ENCODE data around the gene TM9SF2. TPM values are rescaled to one million over a fixed set of nuclear protein-coding genes. Genes with fewer than 3 reads are reported as not detected.
A peak's percentile ranks its signal among the peaks of the same experiment; 100 is the strongest.

The TM9SF2 gene
- total and polyA plus RNA-seq, 2 donors from 2014 or later: 88.3 to 144 TPM

DNA sequence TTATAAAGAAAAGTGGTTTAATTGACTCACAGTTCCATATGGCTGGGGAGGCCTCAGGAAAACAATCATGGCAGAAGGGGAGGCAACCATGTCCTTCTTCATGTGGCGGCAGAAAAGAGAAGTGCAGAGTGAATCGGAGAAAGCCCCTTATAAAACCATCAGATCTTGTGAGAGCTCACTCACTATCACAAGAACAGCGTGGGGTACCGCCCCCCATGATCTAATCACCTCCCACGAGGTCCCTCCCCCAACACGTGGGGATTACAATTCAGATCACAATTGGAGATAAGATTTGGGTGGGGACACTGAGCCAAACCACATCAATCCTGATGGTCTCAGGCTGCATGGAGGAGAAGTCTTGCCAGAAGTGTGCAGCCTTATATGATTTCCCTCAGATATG lies 26.0 kb downstream of the TM9SF2 start:
- H3K36me3 ChIP-seq (ENCODE audit: control insufficient read depth in 2 of 3, insufficient read depth in 3 of 3, low read length in 3 of 3): peaks cover 0 to 31% (median 14%) of the 10 kb centered on the region in 3 donors
- no peaks in the 10 kb centered on the region for H3K27me3 ChIP-seq (ENCODE audit: control insufficient read depth, insufficient read depth, low read length)
- no peak overlapping the region for H3K9ac ChIP-seq (ENCODE audit: low read length in 3 of 3)
- H3K9me3 ChIP-seq (ENCODE audit: control insufficient read depth in 2 of 3, insufficient read depth in 1 of 3, low read length in 3 of 3): no peaks in the 10 kb centered on the region
- no peak overlapping the region for H3K4me3 ChIP-seq (ENCODE audit: low read length in 3 of 3)
- no peaks in the 10 kb centered on the region for H3K4me1 ChIP-seq (ENCODE audit: control insufficient read depth in 2 of 3, insufficient read depth in 2 of 3, low read depth in 1 of 3, low read length in 3 of 3)
- H3K27ac ChIP-seq (ENCODE audit: low read depth in 2 of 2, low read length in 2 of 2): no peak overlapping the region
- DNase-seq (no peak), FAIRE-seq (no peak)
- TF ChIP-seq, protein P1, sequence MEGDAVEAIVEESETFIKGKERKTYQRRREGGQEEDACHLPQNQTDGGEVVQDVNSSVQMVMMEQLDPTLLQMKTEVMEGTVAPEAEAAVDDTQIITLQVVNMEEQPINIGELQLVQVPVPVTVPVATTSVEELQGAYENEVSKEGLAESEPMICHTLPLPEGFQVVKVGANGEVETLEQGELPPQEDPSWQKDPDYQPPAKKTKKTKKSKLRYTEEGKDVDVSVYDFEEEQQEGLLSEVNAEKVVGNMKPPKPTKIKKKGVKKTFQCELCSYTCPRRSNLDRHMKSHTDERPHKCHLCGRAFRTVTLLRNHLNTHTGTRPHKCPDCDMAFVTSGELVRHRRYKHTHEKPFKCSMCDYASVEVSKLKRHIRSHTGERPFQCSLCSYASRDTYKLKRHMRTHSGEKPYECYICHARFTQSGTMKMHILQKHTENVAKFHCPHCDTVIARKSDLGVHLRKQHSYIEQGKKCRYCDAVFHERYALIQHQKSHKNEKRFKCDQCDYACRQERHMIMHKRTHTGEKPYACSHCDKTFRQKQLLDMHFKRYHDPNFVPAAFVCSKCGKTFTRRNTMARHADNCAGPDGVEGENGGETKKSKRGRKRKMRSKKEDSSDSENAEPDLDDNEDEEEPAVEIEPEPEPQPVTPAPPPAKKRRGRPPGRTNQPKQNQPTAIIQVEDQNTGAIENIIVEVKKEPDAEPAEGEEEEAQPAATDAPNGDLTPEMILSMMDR (IDR thresholded peaks at IDR 0.05; ENCODE audit: borderline replicate concordance, extremely low read depth, insufficient read depth): no peak
- intact Hi-C loops (cut with DNase I): no loop called here

- no peaks in the 10 kb centered on the region for H3K27me3 ChIP-seq (ENCODE audit: control insufficient read depth, insufficient read depth, low read length)
- DNase-seq: peak in 3 of 5 donors; percentile 30 to 61 (median 47)
These were observed 27.3 kb downstream of the TM9SF2 start for GRCh38 chr13:99528547-99528946.

GRCh38 chr13:99536023-99536422 lies 34.8 kb downstream of the TM9SF2 start:
- Histone ChIP-seq H3K36me3 (ENCODE audit: control insufficient read depth in 2 of 3, insufficient read depth in 3 of 3, low read length in 3 of 3) (peaks cover 3 to 12% (median 6%) of the 10 kb centered on the region in 3 donors), H3K27ac (ENCODE audit: low read depth in 2 of 2, low read length in 2 of 2) (no peak overlapping the region), H3K4me1 (ENCODE audit: control insufficient read depth in 2 of 3, insufficient read depth in 2 of 3, low read depth in 1 of 3, low read length in 3 of 3) (no peaks in the 10 kb centered on the region), H3K4me3 (ENCODE audit: low read length in 3 of 3) (no peak overlapping the region), H3K9me3 (ENCODE audit: control insufficient read depth in 2 of 3, insufficient read depth in 1 of 3, low read length in 3 of 3) (no peaks in the 10 kb centered on the region), H3K9ac (ENCODE audit: low read length in 3 of 3) (no peak overlapping the region), H3K27me3 (ENCODE audit: control insufficient read depth, insufficient read depth, low read length) (no peaks in the 10 kb centered on the region)
- no peak for DNase-seq
- TF ChIP-seq, protein P1 (IDR thresholded peaks at IDR 0.05; ENCODE audit: borderline replicate concordance, extremely low read depth, insufficient read depth): no peak
- intact Hi-C loops (cut with DNase I): no loop called here
- no peak for FAIRE-seq

More at GRCh38 chr13:99528547-99528946, 27.3 kb downstream of the TM9SF2 start:
- no peak overlapping the region for H3K4me3 ChIP-seq (ENCODE audit: low read length in 3 of 3)
- intact Hi-C loops (cut with DNase I): no loop called here
- no peak overlapping the region for H3K9ac ChIP-seq (ENCODE audit: low read length in 3 of 3)
- TF ChIP-seq, protein P1 (IDR thresholded peaks at IDR 0.05; ENCODE audit: borderline replicate concordance, extremely low read depth, insufficient read depth): peak; percentile 32
- no peak for FAIRE-seq
- H3K4me1 ChIP-seq (ENCODE audit: control insufficient read depth in 2 of 3, insufficient read depth in 2 of 3, low read depth in 1 of 3, low read length in 3 of 3): no peaks in the 10 kb centered on the region
- H3K27ac ChIP-seq (ENCODE audit: low read depth in 2 of 2, low read length in 2 of 2): no peak overlapping the region
- H3K9me3 ChIP-seq (ENCODE audit: control insufficient read depth in 2 of 3, insufficient read depth in 1 of 3, low read length in 3 of 3): no peaks in the 10 kb centered on the region
- peaks cover 0 to 21% (median 9%) of the 10 kb centered on the region in 3 donors for H3K36me3 ChIP-seq (ENCODE audit: control insufficient read depth in 2 of 3, insufficient read depth in 3 of 3, low read length in 3 of 3)

DNA sequence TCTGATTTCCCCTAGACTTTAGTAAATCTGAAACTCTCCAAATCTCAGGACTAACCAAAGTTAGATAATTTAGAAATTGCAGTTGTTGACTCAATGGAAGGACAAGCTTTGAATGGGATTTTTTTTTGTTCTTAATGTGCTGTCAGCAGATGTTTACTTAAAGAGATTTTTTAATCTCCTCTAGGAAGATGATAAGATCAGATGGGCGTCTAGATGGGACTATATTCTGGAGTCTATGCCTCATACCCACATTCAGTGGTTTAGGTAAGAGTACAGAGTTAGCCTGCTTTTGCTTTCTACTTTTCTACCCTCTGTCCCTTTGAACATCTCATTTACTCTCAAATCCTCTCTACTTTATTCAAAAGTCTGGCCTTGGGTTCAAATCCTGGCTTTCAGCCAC lies 39.3 kb downstream of the TM9SF2 start:
- H3K27ac ChIP-seq (ENCODE audit: low read depth in 2 of 2, low read length in 2 of 2): no peak overlapping the region
- H3K27me3 ChIP-seq (ENCODE audit: control insufficient read depth, insufficient read depth, low read length): no peaks in the 10 kb centered on the region
- H3K9me3 ChIP-seq (ENCODE audit: control insufficient read depth in 2 of 3, insufficient read depth in 1 of 3, low read length in 3 of 3): no peaks in the 10 kb centered on the region
- TF ChIP-seq, protein P1 (IDR thresholded peaks at IDR 0.05; ENCODE audit: borderline replicate concordance, extremely low read depth, insufficient read depth): no peak
- DNase-seq (no peak), FAIRE-seq (no peak)
- no peaks in the 10 kb centered on the region for H3K4me1 ChIP-seq (ENCODE audit: control insufficient read depth in 2 of 3, insufficient read depth in 2 of 3, low read depth in 1 of 3, low read length in 3 of 3)
- intact Hi-C loops (cut with DNase I): no loop called here
- H3K36me3 ChIP-seq (ENCODE audit: control insufficient read depth in 2 of 3, insufficient read depth in 3 of 3, low read length in 3 of 3): peaks cover 8 to 23% (median 23%) of the 10 kb centered on the region in 3 donors
- no peak overlapping the region for H3K9ac ChIP-seq (ENCODE audit: low read length in 3 of 3)
- H3K4me3 ChIP-seq (ENCODE audit: low read length in 3 of 3): no peak overlapping the region
